Left lung (tissue), 10 donors: ENCODE results near the gene TMEM120A. TPM values are rescaled to one million over a fixed set of nuclear protein-coding genes. Genes with fewer than 3 reads are reported as not detected.
A peak's percentile ranks its signal among the peaks of the same experiment; 100 is the strongest.

Source experiments
- ATAC-seq: fragments of 200-7000 bp; cut with Tn5 transposase; one replicate; pipeline ENCODE4 v1.9.1; 2020; ENCODE audit warnings: moderate library complexity
- DNase-seq, 4 donors: peaks; one replicate each; pipeline ENCODE4 v3.0.0-alpha.2; 2013 to 2020
- H3K27ac ChIP-seq, 2 donors: fragments of 200-600 bp; sonication (generic) in 1 of 2; one replicate each; pipeline versions ENCODE4 v1.5.0 to v1.8.0; 2020 to 2021
- H3K27me3 ChIP-seq, 2 donors: fragments of 200-600 bp; sonication (generic) in 1 of 2; one replicate each; pipeline versions ENCODE4 v1.5.0 to v1.8.0; 2020 to 2021
- H3K36me3 ChIP-seq, 2 donors: fragments of 200-600 bp; sonication (generic) in 1 of 2; one replicate each; pipeline versions ENCODE4 v1.5.0 to v1.8.0; 2020 to 2021
- H3K4me1 ChIP-seq, 2 donors: fragments of 200-600 bp; one replicate each; pipeline ENCODE4 v1.8.0; 2021
- H3K4me3 ChIP-seq, 2 donors: fragments of 200-600 bp; sonication (generic) in 1 of 2; one replicate each; pipeline versions ENCODE4 v1.5.0 to v1.8.0; 2020 to 2021; ENCODE audit warnings: mild to moderate bottlenecking in 1 of 2
- H3K9me3 ChIP-seq, 2 donors: fragments of 200-600 bp; sonication (generic) in 1 of 2; one replicate each; pipeline versions ENCODE4 v1.5.0 to v1.8.0; 2020 to 2021
- CTCF ChIP-seq, 2 donors: fragments of 200-600 bp; sonication (generic) in 1 of 2; IDR thresholded peaks; one replicate each; pipeline versions ENCODE4 v1.5.0 to v1.8.0; 2021; ENCODE audit warnings: antibody characterized with exemption in 2 of 2
- intact Hi-C, 2 donors: fragments of 100-400 bp; cut with DNase I; formaldehyde crosslinking; loops; one replicate each; pipeline versions ENCODE4 v1.11.2 to v1.14.2; 2022
- polyA plus RNA-seq, 6 donors: library from polyadenylated mRNA; unstranded; fragments of 120-200 nt; gene quantifications; one replicate each; pipeline ENCODE4 v1.2.1, GENCODE V29; 2013; ENCODE audit not compliant: insufficient read length in 6 of 6
- total RNA-seq, 2 donors: library from RNA; stranded (reverse); fragmentation: NEBNext Ultra II Directional; extraction: Animal tissue kit (Norgen Biotek cat#: 25700); gene quantifications; one replicate each; pipeline ENCODE4 v1.2.1, GENCODE V29; 2021
- donor health status: DM: no; HTN: yes; CAD: no.
- donor health status: DM: no; HTN: no; CAD: no.

TMEM120A gene
- total and polyA plus RNA-seq, 8 donors = 32.3 to 50.4 (median 38.4) TPM

DNA sequence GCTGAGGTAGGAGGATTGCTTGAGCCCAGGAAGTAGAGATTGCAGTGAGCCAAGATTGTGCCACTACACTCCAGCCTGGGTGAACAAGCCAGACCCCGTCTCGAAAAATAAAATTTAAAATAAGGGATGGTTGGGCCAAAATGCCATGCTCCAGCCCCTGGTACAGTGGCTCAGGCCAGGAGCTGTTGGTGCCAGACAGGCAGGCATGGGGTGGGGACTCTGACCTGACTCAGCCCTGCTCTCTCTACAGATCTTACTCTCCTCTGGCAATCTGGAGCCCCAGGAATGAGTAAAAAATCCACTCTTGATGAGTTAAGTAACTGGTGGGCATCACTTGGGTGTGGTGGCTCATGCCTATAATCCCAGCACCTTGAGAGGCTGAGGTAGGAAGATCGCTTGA lies 8.4 kb upstream of the TMEM120A start:
- intact Hi-C loops = no loop called here
- DNase-seq = peak in 1 of 4 donors; percentile 12
- H3K36me3 ChIP-seq = peaks cover 0 to 54% of the 10 kb centered on the region in 2 donors

DNA sequence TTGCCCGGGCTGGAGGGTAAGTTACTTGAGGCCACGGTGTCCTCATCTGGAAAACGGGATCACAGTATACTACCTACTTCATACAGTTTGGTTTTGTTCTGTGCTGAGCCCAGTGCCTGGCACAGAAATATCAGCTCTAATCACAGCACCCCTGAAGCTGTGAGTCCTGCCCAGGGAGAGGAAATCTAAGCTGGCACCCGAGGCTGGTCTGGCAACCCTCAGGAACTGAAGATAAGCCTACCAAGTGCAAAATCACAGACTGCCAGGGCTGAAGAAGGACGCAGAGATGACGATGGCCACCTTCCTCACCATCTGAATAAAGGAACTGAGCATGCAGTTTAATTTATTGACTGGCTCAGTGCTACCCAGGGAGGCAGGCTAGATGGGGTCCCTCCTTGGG lies 7.7 kb upstream of the TMEM120A start:
- peaks cover 0 to 54% of the 10 kb centered on the region in 2 donors for H3K36me3 ChIP-seq
- no peak for ATAC-seq
- no peak for TF ChIP-seq CTCF (IDR thresholded peaks at IDR 0.05)
- H3K27ac ChIP-seq = no peak overlapping the region
- no peak overlapping the region for H3K4me3 ChIP-seq
- no peaks in the 10 kb centered on the region for H3K9me3 ChIP-seq
- H3K27me3 ChIP-seq = no peaks in the 10 kb centered on the region
- DNase-seq = peak in 1 of 4 donors; percentile 9
- peaks cover 0 to 5% of the 10 kb centered on the region in 2 donors for H3K4me1 ChIP-seq
- intact Hi-C loops = no loop called here

More for the DNA sequence above, 8.4 kb upstream of the TMEM120A start:
- Histone ChIP-seq H3K27me3 (no peaks in the 10 kb centered on the region), H3K27ac (no peak overlapping the region), H3K4me1 (peaks cover 0 to under 1% of the 10 kb centered on the region in 2 donors), H3K4me3 (no peak overlapping the region), H3K9me3 (no peaks in the 10 kb centered on the region)
- ATAC-seq = no peak
- no peak for TF ChIP-seq CTCF (IDR thresholded peaks at IDR 0.05)

- Histone ChIP-seq H3K27me3 (no peaks in the 10 kb centered on the region), H3K4me1 (peaks cover 0 to 21% of the 10 kb centered on the region in 2 donors), H3K27ac (no peak overlapping the region), H3K36me3 (peaks cover 0 to 62% of the 10 kb centered on the region in 2 donors), H3K4me3 (no peak overlapping the region), H3K9me3 (no peaks in the 10 kb centered on the region)
- intact Hi-C loops = no loop called here
- ATAC-seq = no peak
- TF ChIP-seq CTCF (IDR thresholded peaks at IDR 0.05) = no peak
- DNase-seq = no peak
Observed at GRCh38 chr7:76000566-76000965, 6.2 kb upstream of the TMEM120A start.

GRCh38 chr7:75998038-75998437 lies 3.6 kb upstream of the TMEM120A start:
- Histone ChIP-seq H3K27me3 (no peaks in the 10 kb centered on the region), H3K27ac (no peak overlapping the region), H3K9me3 (no peaks in the 10 kb centered on the region), H3K36me3 (peaks cover 0 to 37% of the 10 kb centered on the region in 2 donors), H3K4me3 (no peak overlapping the region), H3K4me1 (peaks cover 10 to 42% of the 10 kb centered on the region in 2 donors)
- DNase-seq = no peak
- no peak for TF ChIP-seq CTCF (IDR thresholded peaks at IDR 0.05)
- intact Hi-C loops = loop anchor here in 1 of 2 donors (10.0 kb wide), 1 partner anchor 113 kb away; no protein-coding TSS in a partner anchor
- ATAC-seq = no peak

DNA sequence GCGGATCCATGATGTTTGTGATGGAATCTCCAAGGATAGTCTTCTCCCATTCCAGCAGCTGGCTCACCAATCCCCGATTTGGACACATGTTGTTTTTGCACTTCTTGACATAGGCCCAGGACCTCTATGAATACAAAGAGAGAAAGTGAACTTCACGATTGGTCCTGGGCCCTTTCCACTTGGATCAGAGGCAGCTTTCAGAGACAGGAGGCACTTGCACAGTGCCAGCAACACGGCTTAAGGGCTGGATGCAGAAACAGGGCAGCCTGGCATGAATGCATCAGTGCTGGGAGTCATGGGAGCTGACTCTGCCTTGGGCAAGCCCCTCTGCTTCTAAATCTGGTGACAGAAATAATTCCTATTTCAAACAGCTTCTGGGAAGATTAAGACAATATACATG lies 2.1 kb upstream of the TMEM120A start:
- Histone ChIP-seq H3K27ac (peak overlapping the region in 1 of 2 donors; percentile 88), H3K27me3 (no peaks in the 10 kb centered on the region), H3K4me1 (peaks cover 10 to 43% of the 10 kb centered on the region in 2 donors), H3K36me3 (peaks cover 0 to 33% of the 10 kb centered on the region in 2 donors), H3K9me3 (no peaks in the 10 kb centered on the region), H3K4me3 (no peak overlapping the region)
- intact Hi-C loops = loop anchor here in 1 of 2 donors (10.0 kb wide), 1 partner anchor 112 kb away; no protein-coding TSS in a partner anchor
- ATAC-seq (no peak), DNase-seq (no peak)
- no peak for TF ChIP-seq CTCF (IDR thresholded peaks at IDR 0.05)
